ENCODE measurements around the gene HIP1. TPM values are rescaled to one million over a fixed set of nuclear protein-coding genes. Genes with fewer than 3 reads are reported as not detected.

The HIP1 gene
- total RNA-seq, 1 experiment from 2014 or later, result 5.3 TPM

- H3K4me1 ChIP-seq (ENCODE audit: insufficient read depth, low read length), result peaks cover 29% of the 10 kb centered on the region
- H3K9me2 ChIP-seq (replicated peaks; ENCODE audit: low read length), result no peaks in the 10 kb centered on the region
- H3F3A ChIP-seq (ENCODE audit: low read length, unreplicated experiment), result no peaks in the 10 kb centered on the region
- H3K4me3 ChIP-seq (ENCODE audit: low read length), result no peak within 1 kb of the TSS
- H3K79me2 ChIP-seq (ENCODE audit: low read length), result no peaks in the 10 kb centered on the region
- ChIA-PET POLR2A (ENCODE audit: unreplicated experiment) (no interaction called here), CTCF (no interaction called here)
- H3K27ac ChIP-seq (ENCODE audit: low read length), result peak within 1 kb of the TSS; percentile 88
- no peaks in the 10 kb centered on the region for H4K20me1 ChIP-seq (ENCODE audit: low read length)
- peak; percentile 63 for ATAC-seq
- H3K36me3 ChIP-seq (ENCODE audit: low read depth, low read length), result no peaks in the 10 kb centered on the region
- peak within 1 kb of the TSS; percentile 46; the same call in 1 of the 2 replicates for H3K4me2 ChIP-seq (ENCODE audit: low read length)
- H3K9ac ChIP-seq (ENCODE audit: low read length), result peak within 1 kb of the TSS; percentile 42
- peak; percentile 92 for DNase-seq
- H3K27me3 ChIP-seq (ENCODE audit: low read length), result no peaks in the 10 kb centered on the region
- TF ChIP-seq CTCF (conservative IDR thresholded peaks at IDR 0.05; ENCODE audit: low read depth, low read length), result no peak
- no peak for TF ChIP-seq EZH2 (IDR thresholded peaks at IDR 0.05; ENCODE audit: low read length, unreplicated experiment)
- TF ChIP-seq EZH2phosphoT487 (IDR thresholded peaks at IDR 0.05; ENCODE audit: borderline replicate concordance, low read length), result no peak
- H2AFZ ChIP-seq (ENCODE audit: low read length), result no peak within 1 kb of the TSS
- intact Hi-C loops (cut with micrococcal nuclease), result loop anchor here (10.0 kb wide), 1 partner anchor 172 kb away; no protein-coding TSS in a partner anchor
- no TSS peak for BruUV-seq (replicated peaks)
- no peaks in the 10 kb centered on the region for H3K9me3 ChIP-seq (ENCODE audit: low read length)
Measured at GRCh38 chr7:75772081-75773077, 33.6 kb upstream of the HIP1 start, which contains the start of gene CCL26. CCL26 (minus strand) TSS chr7:75772211; CDS start chr7:75772176, 35 bp downstream.

GRCh38 chr7:75771224-75771623 lies 32.5 kb upstream of the HIP1 start:
- DNase-seq, result peak; percentile 54
- CTCF ChIA-PET, result interaction anchor here (1.1 kb wide), 1 partner anchor 9 kb away, joined by 3 read pairs; no protein-coding TSS in a partner anchor
- H3K4me2 ChIP-seq (ENCODE audit: low read length), result 0 out of 2 replicates have a peak overlapping the region, but pooled peaks have one; percentile 8
- TF ChIP-seq CTCF (conservative IDR thresholded peaks at IDR 0.05; ENCODE audit: low read depth, low read length), result no peak
- TF ChIP-seq EZH2 (IDR thresholded peaks at IDR 0.05; ENCODE audit: low read length, unreplicated experiment), result no peak
- TF ChIP-seq EZH2phosphoT487 (IDR thresholded peaks at IDR 0.05; ENCODE audit: borderline replicate concordance, low read length), result no peak
- H3K9me2 ChIP-seq (replicated peaks; ENCODE audit: low read length), result no peaks in the 10 kb centered on the region
- no TSS peak for BruUV-seq (replicated peaks)
- H3K36me3 ChIP-seq (ENCODE audit: low read depth, low read length), result no peaks in the 10 kb centered on the region
- no peak overlapping the region for H3K4me3 ChIP-seq (ENCODE audit: low read length)
- 0 out of 2 replicates have a peak, but pooled peaks have one; percentile 10 for ATAC-seq
- H3K4me1 ChIP-seq (ENCODE audit: insufficient read depth, low read length), result peaks cover 22% of the 10 kb centered on the region
- H3K27ac ChIP-seq (ENCODE audit: low read length), result peak overlapping the region; percentile 88
- no peaks in the 10 kb centered on the region for H4K20me1 ChIP-seq (ENCODE audit: low read length)
- intact Hi-C loops (cut with micrococcal nuclease), result loop anchor here (10.0 kb wide), 1 partner anchor 174 kb away; no protein-coding TSS in a partner anchor
- H2AFZ ChIP-seq (ENCODE audit: low read length), result no peak overlapping the region
- no peaks in the 10 kb centered on the region for H3K9me3 ChIP-seq (ENCODE audit: low read length)
- H3F3A ChIP-seq (ENCODE audit: low read length, unreplicated experiment), result no peaks in the 10 kb centered on the region
- H3K27me3 ChIP-seq (ENCODE audit: low read length), result no peaks in the 10 kb centered on the region
- POLR2A ChIA-PET (ENCODE audit: unreplicated experiment), result interaction anchor here (0.6 kb wide), 1 partner anchor 1637 kb away, joined by 15 read pairs; no protein-coding TSS in a partner anchor
- H3K79me2 ChIP-seq (ENCODE audit: low read length), result no peaks in the 10 kb centered on the region
- H3K9ac ChIP-seq (ENCODE audit: low read length), result peak overlapping the region; percentile 41; the same call in 1 of the 2 replicates

All from PC-3 (cell line).